Effector CD8-positive, alpha-beta T cell (primary cell): ENCODE results near the gene ADA.

ENCODE experiments used
- DNase-seq: peaks from one replicate; lab custom pipeline; 2025; lab: John Stamatoyannopoulos, UW

The ADA gene

DNA sequence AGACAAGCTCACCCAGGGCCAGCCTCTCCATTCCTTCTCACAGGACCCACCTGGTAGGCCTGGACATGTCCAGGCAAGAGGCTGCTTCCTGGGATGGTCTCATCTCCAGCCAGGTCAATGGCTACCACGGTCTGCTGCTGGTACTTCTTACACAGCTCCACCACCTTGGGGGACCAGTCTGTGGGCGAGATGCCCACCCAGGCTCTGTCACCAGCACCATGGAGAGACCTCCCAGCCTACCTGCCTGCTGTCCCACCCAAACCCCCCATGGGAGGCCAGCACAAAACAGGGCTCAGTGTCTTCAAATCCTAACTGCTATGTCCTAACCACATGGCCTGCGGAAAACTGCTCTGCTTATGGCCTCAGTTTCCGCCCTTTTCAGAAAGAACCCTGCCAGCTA, 27.3 kb downstream of the ADA start:
- DNase-seq, result no peak

DNA sequence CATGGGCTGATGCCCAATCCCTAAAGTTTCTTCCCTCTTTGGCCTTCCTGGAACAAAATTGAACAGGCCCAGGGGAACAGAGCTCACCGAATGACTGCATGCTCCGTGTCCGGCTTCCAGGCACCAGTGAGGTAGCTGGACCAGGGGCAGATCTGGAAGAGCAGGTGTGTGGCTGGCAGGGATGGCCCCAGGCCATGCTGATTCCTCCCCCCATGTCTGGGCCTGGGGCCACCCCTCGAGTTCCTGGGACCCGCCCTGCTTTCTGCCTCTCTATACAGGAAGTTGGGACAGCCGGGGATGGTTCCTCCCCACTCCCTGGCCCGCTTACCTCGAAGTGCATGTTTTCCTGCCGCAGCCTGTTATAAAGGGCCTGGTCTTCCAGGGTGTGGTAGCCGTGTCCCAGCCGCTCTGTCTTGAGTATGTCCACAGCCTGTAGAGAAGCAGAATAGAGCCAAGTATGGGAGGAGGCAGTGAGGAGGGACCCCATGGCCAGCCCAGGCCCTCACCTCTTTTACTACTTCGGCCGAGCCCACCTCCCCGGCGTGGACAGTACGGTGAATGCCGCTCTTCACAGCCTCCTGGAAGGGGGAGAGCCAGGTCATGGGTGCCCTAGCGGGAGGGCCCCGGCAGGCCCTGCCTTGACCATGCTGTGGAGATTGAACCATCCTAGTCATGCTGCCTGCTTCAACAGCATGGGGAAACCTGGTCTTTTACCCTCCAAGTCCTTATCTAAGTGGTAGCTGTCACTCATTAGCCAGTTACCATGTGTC, 28.8 kb downstream of the ADA start:
- no peak for DNase-seq

DNA sequence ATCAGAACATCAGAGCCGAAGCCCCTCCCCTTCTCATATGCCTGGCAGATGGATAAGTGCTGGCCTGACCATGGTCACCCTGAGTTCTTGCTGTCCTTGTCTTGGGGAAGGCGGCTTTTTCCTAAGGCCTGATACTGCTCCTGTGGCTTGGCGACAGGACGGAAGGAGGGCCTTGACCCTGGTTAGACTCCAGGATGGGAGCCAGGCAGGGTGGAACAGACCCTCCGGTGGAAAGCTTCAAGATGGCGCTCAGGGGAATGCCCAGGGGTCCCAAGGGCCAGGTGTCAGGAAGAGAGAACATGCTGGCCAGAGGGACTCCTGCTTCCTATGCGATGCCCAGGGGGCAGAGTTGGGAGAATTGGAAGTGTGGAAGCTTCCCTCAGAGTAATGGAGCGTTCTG, 29.6 kb downstream of the ADA start:
- no peak for DNase-seq

DNA sequence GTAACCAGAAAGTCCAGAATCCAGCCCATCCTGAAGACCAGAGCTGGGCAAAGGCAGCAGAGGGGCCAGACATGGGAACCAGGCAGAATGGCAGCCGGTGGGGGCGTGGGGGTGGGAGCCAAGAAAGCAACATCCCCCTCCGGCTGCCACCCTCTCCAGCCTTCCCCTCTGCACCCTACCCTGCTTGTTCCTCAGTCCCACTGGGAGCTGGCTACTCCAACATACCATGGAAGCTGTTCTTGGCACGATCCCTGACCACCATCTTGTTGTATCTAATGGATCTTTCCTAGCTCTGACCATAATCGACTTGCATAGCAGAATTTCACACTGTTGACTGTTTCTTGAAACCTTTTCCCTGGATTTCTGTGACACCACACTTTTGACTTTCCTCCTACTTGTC, 30.2 kb downstream of the ADA start:
- DNase-seq, result no peak

DNA sequence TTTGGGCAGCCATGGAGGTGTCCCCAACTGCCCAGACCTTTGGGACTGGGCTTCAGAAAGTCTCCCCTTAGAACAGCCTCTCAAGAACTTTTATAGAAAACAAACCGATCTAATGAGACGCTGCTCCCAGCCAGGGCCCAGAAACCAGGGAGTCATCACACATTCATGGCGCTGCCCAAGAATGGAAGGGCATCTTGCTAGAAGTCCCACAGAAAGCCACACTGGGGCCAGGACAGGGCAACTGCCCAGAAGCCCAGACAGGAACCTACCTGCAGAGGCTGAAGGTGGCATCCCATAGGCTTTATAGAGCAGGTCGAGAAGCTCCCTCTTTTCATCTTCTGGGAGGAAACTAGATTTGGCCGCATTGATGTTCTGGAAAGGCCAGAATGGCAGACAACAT, 31.5 kb downstream of the ADA start:
- DNase-seq, result no peak

DNA sequence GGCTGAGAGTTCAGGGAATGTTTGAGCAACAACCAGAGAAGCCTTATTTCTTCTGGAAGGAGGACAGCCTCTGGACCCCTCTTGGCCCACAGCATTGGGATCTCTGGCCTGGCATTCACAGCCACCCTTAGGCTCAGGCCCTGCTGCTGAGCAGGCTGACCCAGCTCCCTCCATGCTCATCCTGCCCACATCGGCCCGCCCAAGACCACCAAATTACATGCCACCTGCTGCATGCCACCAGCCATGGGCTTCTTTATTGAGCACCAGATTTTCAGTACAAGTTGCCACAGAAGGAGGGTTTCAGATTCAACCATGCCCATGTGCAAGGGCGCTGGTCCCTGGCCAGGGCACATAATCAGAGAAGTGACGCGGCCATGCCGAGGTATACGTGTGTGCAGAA, 32.2 kb downstream of the ADA start:
- no peak for DNase-seq

DNA sequence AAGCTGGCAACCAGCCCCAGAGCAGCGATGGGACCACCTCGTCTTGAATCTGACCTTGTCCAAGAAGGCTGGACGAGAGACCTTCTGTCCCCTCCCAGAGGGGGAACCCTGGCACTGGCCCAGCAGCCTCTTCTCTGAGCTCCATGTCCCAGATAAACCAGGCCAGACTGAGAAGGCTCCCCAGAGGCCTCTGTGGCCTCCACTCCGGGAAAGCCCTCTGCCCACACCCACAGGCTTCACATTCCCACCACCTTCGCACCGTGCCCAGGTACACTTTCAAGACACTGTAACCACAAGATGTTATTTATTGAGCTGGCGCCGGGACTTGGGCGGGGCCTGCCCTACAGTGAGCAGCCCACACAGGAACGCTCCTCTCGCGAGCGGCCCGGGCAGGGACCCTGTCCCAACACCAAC, 33.2 kb downstream of the ADA start:
- DNase-seq, result peak; percentile 19

DNA sequence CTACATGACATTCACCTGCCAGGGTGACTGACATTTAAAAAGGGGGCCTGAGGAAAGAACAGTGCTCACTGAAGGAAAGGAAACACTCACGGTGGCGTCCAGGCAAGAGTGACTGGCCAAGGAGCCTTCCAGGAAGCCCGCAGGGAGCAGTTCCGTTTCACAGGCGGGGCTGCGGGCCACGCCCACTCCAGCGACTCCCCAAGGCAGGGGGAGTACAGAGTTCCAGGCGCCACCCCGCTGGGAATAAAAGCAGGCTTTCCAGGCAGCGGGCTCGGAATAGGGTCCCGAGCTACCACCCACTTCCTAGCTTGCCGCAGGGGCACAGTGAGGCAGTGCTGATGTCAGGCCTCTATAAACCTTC, 34.9 kb downstream of the ADA start:
- DNase-seq, result no peak

DNA sequence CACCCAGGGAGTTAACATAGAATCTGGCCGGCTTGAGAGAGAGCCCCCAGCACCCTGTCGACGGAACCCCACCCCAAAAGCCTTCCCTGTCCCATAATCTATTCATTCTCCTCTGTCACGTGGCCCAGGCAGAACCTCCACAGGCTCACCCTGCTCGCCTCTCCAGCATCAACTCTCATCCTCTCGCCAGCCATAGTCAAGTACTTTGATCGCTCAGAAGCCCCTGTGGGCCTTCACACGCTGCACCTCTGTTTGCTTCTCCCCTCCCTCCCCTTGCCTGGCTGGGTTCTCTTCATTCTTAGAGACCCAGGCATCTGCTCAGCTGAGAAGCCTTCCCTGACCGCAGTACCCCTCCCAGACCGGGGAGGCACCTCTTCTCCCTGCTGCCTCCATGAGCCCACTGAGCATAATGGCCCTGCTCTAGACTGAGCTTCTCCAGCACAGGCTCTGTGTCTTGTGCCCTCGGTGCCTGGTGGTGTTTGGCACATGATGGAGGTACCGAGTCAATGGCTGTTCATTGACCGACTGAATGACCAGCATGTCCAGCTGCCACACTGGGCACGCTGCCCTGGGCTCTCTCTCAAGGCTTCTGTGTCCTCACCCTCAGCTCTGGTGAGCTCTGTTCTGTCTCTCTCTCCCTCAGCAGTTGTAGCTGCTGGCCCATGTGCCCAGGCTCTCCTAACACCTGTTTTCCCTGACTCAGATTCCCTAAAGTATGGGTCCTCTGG, 35.5 kb downstream of the ADA start:
- DNase-seq, result no peak

DNA sequence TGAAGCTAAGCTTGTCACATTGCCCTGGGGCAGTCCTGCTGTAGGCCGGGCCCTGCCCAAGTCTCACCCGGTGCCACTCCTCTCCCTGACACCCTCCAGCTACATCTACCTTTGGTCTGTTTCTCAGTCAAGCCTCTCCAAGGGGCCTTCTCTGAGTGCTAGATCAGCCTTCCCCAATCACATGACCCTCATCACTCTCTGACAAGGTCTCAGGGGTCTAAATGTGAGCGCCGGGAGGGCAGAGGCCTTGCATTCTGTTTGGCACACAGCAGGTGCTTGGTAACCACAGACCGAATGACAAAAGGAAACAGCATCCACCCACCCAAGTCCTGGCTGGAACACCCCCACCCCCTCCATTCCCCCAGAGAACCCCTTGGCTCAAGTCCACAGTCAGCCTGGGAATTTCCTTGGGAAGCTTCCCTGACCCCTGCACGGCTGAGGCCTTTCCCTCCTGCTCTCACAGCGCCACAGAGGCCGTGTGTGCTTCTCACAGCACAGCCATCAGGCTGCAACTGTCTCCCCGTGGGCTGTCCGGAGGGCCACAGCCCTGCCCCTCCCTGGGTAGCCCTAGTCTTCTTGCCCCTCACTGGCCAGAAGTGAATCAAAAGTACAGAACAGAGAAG, 36.2 kb downstream of the ADA start:
- DNase-seq, result no peak

DNA sequence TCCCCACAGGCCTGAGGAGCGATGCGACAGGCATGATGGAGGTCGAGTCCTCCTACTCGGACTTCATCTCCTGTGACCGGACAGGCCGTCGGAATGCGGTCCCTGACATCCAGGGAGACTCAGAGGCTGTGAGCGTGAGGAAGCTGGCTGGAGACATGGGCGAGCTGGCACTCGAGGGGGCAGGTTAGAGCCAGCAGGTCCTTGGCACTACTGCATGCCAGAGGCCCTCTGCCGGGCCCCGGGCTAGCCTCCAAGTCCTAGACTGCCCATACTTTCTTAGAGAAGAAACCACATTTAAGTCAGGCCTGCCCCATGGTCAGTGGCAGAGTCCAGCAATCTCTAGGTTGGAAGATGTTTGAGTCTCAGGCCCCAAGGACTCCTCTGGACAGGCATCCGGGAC, 37.0 kb downstream of the ADA start:
- no peak for DNase-seq

DNA sequence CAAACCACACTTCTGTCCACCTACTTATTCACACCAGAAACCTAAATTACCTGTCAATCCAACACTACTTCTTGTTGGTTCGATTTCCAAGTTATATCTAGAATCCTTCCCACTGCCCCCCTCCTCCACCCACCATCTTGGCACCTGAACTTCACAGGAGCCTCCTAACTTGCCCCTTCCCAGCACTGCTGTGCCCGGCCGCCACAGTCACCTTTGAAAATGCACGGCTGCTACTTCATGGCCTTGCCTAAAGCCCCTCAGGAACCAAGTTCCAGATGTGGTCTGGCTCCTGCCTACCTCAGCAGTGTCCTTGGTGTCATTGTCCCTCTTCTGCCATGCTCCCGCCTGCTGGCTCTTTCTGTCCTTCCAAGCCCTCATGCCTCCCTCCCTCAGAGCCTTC, 37.9 kb downstream of the ADA start:
- DNase-seq, result no peak

DNA sequence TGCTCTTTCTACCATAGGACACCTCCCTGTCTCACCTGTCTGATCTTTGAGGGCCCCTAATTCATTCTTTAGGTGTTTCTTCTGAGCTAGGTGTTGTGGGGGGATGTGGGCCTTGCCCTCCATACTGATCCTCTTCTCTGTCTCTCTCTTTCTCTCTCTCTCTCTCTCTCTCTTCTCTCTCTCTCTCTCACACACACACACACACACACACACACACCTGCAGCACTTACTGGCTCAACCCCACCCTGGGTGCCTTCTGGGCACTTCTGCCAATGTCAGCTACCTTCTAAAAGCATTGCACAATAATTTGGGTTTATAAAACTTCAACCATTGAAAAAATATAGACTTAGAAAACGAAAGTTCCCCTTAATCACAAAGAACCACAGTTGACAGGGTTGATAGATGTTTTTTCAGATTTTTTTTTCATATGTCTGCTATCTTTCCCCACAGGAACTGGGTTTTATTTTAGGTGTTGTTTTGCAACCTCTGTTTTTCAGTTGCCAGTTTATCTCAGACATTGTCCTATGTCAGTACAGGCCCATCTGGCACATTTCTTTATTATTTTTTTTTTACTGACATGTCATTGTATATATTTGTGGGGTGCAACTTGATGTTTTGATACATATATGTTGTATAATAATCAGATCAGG, 41.1 kb downstream of the ADA start:
- peak; percentile 36 for DNase-seq

DNA sequence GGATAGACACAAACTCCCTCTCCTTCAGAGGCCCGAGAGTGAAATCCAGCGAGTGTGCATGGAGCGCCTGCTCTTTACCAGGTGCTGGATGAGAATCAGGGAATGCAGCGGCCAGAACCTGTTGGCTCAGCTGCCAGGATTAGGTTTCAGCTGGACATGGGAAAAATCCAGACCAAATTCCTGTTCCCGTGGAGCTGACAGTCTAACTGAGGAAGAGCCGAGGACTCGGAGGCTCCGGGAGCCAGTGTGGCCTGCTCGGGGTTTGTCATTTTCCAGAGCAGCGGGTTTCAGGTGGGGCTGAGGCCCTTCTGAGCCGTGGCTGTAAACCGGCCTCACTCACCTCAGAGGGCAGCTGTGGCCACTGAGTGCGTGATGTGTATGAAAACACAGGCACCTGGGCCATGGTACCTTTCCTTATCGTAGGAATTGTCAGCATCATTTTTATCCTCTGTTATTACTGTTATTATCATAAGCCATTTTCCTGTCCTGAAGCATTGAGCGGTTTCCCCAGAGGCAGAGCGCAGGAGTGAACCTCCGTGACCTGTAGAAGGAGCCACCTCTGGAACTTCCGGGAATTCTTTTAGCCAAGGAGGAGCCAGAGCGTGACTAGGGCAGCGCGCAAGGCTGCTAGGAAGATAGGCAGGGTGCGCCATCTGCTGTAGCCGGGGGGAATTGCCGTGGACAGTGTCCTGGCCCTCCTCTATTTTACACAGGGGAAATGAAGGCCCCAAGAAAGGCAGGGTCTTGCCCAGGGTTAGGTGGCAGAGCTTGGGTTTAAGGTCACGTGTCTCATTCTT, 41.8 kb downstream of the ADA start:
- DNase-seq, result peak; percentile 82

DNA sequence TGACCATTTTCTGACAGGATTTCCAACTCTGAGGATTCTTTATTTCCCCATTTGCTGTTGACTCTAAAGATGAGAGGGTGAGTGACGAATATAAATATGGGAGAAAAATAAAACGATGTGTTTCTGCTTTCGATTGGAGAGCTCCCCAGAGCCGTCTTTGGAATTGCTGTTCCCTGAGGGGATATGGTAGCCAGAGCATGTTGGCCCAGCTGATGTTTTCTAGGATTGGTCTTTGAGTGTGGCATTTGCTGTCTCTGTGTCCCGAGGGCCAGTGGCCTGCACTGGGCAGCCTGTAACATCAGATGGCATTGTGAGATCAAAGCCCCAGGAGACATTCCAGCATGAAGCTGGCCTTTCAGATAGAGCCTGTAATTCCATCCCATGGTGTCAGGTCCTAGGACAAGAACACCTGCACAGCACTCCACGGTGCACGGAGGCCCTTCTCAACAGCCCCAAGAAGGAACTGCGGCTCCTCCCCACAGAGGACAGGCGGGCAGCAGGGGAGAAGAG, 42.4 kb downstream of the ADA start:
- DNase-seq, result no peak

DNA sequence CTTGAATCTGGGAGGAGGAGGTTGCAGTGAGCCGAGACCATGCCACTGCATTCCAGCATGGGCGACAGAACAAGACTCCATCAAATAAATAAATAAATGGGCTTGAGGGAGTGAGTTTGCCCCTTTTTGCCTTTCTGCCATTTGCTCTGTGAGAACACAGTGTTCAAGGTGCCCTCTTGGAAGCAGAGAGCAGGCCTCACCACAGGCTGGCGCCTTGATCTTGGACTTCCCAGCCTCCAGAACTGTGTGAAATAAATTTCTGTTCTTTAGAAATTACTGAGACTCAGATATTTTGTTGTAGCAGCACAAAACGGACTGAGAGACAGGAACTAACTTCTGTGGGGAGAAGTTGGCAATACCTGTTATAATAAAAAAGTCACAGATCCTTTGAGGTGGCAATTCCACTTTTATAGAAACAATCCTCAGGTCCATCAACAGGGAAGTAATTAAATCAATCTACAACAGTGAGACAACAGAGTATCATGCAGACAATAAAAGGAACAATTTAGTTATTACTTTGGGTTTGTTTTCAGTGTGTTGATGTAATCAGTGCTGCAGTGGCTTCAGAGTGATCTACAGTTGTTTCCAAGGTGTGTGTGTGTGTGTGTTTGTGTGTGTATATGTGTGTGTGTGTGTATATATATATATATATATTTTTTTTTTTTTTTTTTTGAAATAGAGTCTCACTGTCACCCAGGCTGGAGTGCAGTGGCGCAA, 44.6 kb downstream of the ADA start:
- DNase-seq, result no peak

DNA sequence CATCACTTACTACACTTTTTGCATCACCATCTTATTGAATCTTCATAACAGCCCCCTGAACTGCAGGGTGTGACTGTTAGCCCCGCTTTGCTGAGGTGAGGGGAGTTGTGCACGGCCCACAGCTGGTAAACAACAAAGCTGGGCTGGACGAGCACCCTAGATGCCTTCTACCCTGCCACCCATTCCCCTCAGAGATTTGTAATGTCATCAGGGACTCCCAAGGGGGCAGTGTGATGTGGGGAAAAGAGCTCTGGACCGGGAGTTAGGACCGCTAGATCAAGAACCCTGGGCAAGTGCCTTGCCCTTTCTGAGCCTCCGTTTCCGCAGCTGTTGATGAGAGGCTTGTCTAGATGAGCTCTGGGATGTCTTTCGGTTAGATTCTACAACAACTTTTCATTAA, 48.2 kb downstream of the ADA start:
- no peak for DNase-seq

DNA sequence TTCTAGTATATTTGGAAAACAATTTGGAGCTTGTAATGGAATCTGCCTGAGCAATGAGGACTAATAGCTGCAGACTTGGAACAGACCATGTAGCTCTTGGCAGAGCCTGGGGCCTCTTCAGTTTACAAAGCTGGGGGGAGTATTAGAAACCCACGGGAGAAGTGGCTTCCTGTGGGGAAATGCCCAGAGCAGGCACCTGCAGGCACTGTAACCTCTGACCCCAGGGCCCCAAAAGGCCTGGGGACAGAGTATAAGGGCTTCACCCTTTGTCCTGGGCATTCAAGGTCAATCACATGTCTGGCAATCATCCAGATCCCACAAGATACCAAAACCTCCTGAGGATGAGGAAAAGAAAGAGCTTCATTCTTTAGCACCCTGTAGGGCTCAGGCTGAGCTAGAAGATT, 49.7 kb downstream of the ADA start:
- no peak for DNase-seq

DNA sequence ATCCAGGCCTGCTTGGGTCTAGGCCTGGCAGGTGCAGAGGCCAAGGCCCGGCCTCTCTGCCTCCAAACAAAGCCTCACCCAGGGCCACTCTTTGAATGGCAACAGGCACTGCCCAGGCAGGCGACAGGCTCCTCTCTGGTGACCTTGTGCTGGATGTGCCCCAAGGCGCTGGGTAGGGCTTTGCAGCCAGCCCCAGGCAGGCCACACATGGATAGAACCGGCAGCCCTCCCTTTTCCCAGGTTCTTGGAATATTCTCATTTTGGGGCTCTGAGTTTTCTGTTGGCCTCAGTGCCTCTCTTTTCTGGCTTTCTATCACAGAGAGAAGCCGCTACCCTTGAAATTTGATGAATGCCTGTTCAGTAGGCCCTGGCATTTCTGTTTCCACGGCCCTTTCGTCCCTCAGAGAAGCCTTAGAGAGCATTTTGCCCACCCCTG, 50.2 kb downstream of the ADA start:
- DNase-seq, result no peak

DNA sequence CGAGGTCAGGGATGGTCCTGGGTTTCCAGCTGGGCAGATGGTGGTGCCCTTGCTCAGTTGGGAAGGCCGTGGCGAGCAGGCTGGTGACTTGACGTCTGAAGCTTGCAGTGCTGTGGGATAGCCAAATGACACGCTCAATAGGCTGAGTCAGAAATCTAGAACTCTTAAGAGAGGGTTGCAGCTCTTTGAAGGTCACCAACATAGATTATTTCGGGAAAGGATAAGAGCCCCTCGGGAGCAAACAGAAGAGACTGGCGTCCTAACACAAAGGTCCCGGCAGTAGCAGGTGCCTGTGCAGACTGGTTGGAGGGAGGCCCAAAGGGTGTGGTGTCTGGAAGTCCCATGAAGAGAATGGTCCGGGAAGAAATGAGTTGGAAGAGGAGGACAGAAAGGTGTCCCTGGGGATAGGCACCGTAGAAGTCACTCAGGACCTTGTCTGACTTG, 50.7 kb downstream of the ADA start:
- DNase-seq, result no peak

DNA sequence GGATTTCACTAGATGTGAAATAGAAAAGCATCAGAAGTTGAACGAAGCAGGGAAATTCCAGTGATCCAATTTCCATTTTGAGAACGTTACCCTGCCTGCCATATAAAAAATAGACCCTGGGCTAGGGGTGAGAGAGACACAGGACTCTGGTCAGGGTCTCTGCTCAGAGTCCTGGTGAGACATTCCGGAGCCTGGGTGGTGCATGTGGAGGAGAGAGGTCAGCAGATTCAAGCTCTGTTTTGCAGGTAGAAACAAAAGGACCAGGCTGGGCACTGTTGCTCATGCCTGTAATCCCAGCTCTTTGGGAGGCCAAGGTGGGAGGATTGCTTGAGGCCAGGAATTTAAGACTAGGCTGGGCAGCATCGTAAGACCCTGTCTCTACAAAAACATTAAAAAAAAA, 51.2 kb downstream of the ADA start:
- no peak for DNase-seq
